Adrenal gland (tissue), 12 donors: Measurements from ENCODE around the gene PIK3AP1. TPM values are rescaled to one million over a fixed set of nuclear protein-coding genes. Genes with fewer than 3 reads are reported as not detected.

Experiments used
- DNase-seq, 7 donors: peaks; one replicate each; pipeline ENCODE4 v3.0.0-alpha.2; 2019 to 2020
- H3K27ac ChIP-seq, 5 donors: fragments of 200-600 bp; sonication (generic) in 4 of 5; 1 replicate in 3 of 5; 2 replicates in 2 of 5; pipeline versions ENCODE4 v1.5.1 to v1.8.0; 2016 to 2020; ENCODE audit warnings: mild to moderate bottlenecking in 1 of 5
- H3K27me3 ChIP-seq: fragments of 200-600 bp; 2 replicates; pipeline ENCODE4 v1.8.0; 2021
- H3K36me3 ChIP-seq, 2 donors: fragments of 200-600 bp; replicated peaks in 1 of 2; 1 replicate in 1 of 2; 2 replicates in 1 of 2; pipeline versions ENCODE4 v1.5.1 to v1.8.0; 2018 to 2022
- H3K4me1 ChIP-seq, 2 donors: fragments of 200-600 bp; replicated peaks in 1 of 2; 1 replicate in 1 of 2; 2 replicates in 1 of 2; pipeline versions ENCODE4 v1.5.1 to v1.8.0; 2018 to 2021
- H3K4me3 ChIP-seq, 4 donors: fragments of 200-600 bp; sonication (generic) in 3 of 4; one replicate each; pipeline ENCODE4 v1.5.1; 2016 to 2018
- H3K9me3 ChIP-seq, 3 donors: fragments of 200-600 bp; sonication (generic) in 1 of 3; replicated peaks in 1 of 3; 1 replicate in 2 of 3; 2 replicates in 1 of 3; pipeline versions ENCODE4 v1.5.1 to v1.8.0; 2016 to 2021
- CTCF ChIP-seq, 6 experiments: fragments of 450-650 bp in 4 of 6; fragments of 200-600 bp in 2 of 6; sonication (generic) in 1 of 6; IDR thresholded peaks; 1 replicate in 5 of 6; 2 replicates in 1 of 6; pipeline versions ENCODE4 v1.5.1 to v1.8.0; 2016 to 2021; ENCODE audit warnings: antibody characterized with exemption in 6 of 6, mild to moderate bottlenecking in 2 of 6, moderate library complexity in 1 of 6
- POLR2A ChIP-seq, 2 donors: fragments of 450-650 bp; IDR thresholded peaks; one replicate each; pipeline ENCODE4 v1.6.1; 2017; ENCODE audit warnings: antibody characterized with exemption in 2 of 2, mild to moderate bottlenecking in 2 of 2, moderate library complexity in 1 of 2
- WGBS, 4 donors: extraction: QIAGEN DNeasy Blood & Tissue Kit in 2 of 4; methylation state at CpG; one replicate each; pipeline versions ENCODE4 v1.1.5 to v1.1.7; 2013 to 2017; 5-methylcytosine and 5-hydroxymethylcytosine counted together
- intact Hi-C, 2 donors: fragments of 100-400 bp; cut with DNase I; formaldehyde crosslinking; loops; one replicate each; pipeline versions ENCODE4 v1.14.1 to v1.15.0; 2022 to 2023
- polyA plus RNA-seq, 3 donors: library from polyadenylated mRNA; stranded (reverse); fragments of 200-250 nt in 2 of 3; fragments of 350-450 nt in 1 of 3; fragmentation: Illumina TruSeq in 1 of 3; extraction: RNeasy Lipid Tissue Mini Kit (QIAGEN cat#74804) in 1 of 3; gene quantifications; one replicate each; pipeline ENCODE4 v1.2.3, GENCODE V29; 2013 to 2014
- total RNA-seq, 9 donors: library from RNA; depleted of rRNA in 4 of 9; stranded (reverse); fragments of >200 nt in 4 of 9; fragments of 120-200 nt in 1 of 9; fragmentation: NEBNext Ultra II Directional in 1 of 9; extraction: Animal tissue kit (Norgen Biotek cat#: 25700) in 1 of 9; gene quantifications; one replicate each; pipeline versions ENCODE4 v1.1.0 to v1.2.4, GENCODE V29; 2013 to 2023
- donor health status: healthy with polysubstance abuse.
- donor health status: Bipolar disorder and iron deficiency.
- donor health status: DM: yes; HTN: yes; CAD: no.
- donor health status: DM: no; HTN: no; CAD: no.
- donor health status: DM: no; HTN: no; CAD: no.
- donor health status: DM: yes; HTN: yes; CAD: no.

Gene PIK3AP1
- total and polyA plus RNA-seq, 12 donors, result 2.0 to 38.5 (median 10.4) TPM

GRCh38 chr10:96608262-96608661 lies 112.1 kb downstream of the PIK3AP1 start:
- WGBS, 4 donors, result 80 to 92% (median 83%) methylated on average over 3 of the region's 3 CpGs
- TF ChIP-seq POLR2A (IDR thresholded peaks at IDR 0.05), result no peak
- TF ChIP-seq CTCF (IDR thresholded peaks at IDR 0.05), result no peak
- intact Hi-C loops, result no loop called here
- H3K27me3 ChIP-seq, result no peaks in the 10 kb centered on the region
- H3K4me3 ChIP-seq, result no peak overlapping the region
- H3K9me3 ChIP-seq, result no peaks in the 10 kb centered on the region
- H3K36me3 ChIP-seq, result no peaks in the 10 kb centered on the region
- DNase-seq, result no peak
- H3K27ac ChIP-seq, result no peak overlapping the region
- peaks cover 0 to 7% of the 10 kb centered on the region in 2 donors for H3K4me1 ChIP-seq

- Histone ChIP-seq H3K4me1 (peaks cover 0 to 6% of the 10 kb centered on the region in 2 donors), H3K27ac (no peak overlapping the region), H3K4me3 (no peak overlapping the region), H3K36me3 (no peaks in the 10 kb centered on the region), H3K9me3 (no peaks in the 10 kb centered on the region), H3K27me3 (no peaks in the 10 kb centered on the region)
- TF ChIP-seq CTCF (IDR thresholded peaks at IDR 0.05) (no peak), POLR2A (IDR thresholded peaks at IDR 0.05) (no peak)
- intact Hi-C loops, result no loop called here
- WGBS, 4 donors, result 84 to 90% (median 87%) methylated on average over 1 of the region's 1 CpG
- DNase-seq, result no peak
Observed at GRCh38 chr10:96606946-96607345, 113.4 kb downstream of the PIK3AP1 start.

GRCh38 chr10:96606216-96606615 lies 114.1 kb downstream of the PIK3AP1 start:
- no peaks in the 10 kb centered on the region for H3K27me3 ChIP-seq
- no peaks in the 10 kb centered on the region for H3K36me3 ChIP-seq
- H3K9me3 ChIP-seq, result no peaks in the 10 kb centered on the region
- peak overlapping the region in 1 of 5 donors; percentile 37 for H3K27ac ChIP-seq
- TF ChIP-seq CTCF (IDR thresholded peaks at IDR 0.05) (no peak), POLR2A (IDR thresholded peaks at IDR 0.05) (no peak)
- peak in 5 of 7 donors; percentile 17 to 50 (median 47) for DNase-seq
- peaks cover 0 to 6% of the 10 kb centered on the region in 2 donors for H3K4me1 ChIP-seq
- H3K4me3 ChIP-seq, result no peak overlapping the region
- 48 to 65% (median 52%) methylated on average over 4 of the region's 4 CpGs for WGBS, 4 donors
- intact Hi-C loops, result no loop called here

- TF ChIP-seq CTCF (IDR thresholded peaks at IDR 0.05), result no peak
- TF ChIP-seq POLR2A (IDR thresholded peaks at IDR 0.05), result no peak
- 87 to 96% (median 88%) methylated on average over 4 of the region's 4 CpGs for WGBS, 4 donors
- H3K9me3 ChIP-seq, result no peaks in the 10 kb centered on the region
- no peak overlapping the region for H3K27ac ChIP-seq
- intact Hi-C loops, result no loop called here
- no peaks in the 10 kb centered on the region for H3K4me1 ChIP-seq
- DNase-seq, result no peak
- H3K36me3 ChIP-seq, result no peaks in the 10 kb centered on the region
- no peaks in the 10 kb centered on the region for H3K27me3 ChIP-seq
- no peak overlapping the region for H3K4me3 ChIP-seq
Observed at GRCh38 chr10:96600337-96600736, 120.0 kb downstream of the PIK3AP1 start.
